H1 (cell line): ENCODE data around the gene ACAD10. TPM values are rescaled to one million over a fixed set of nuclear protein-coding genes. Genes with fewer than 3 reads are reported as not detected.

Experiments used
- ATF3 ChIP-seq: IDR thresholded peaks from 2 replicates; pipeline ENCODE4 v1.6.1; 2011; ENCODE audit warnings: low read depth, mild to moderate bottlenecking, low read length; ENCODE audit not compliant: insufficient read depth
- BACH1 ChIP-seq: IDR thresholded peaks from 2 replicates; pipeline ENCODE4 v1.6.1; 2012; ENCODE audit warnings: low read length, improper control_type of control experiment
- E2F6 ChIP-seq: IDR thresholded peaks from 2 replicates; pipeline ENCODE4 v1.6.1; 2012; ENCODE audit warnings: inconsistent platforms
- TEAD4 ChIP-seq: IDR thresholded peaks from 2 replicates; pipeline ENCODE4 v1.6.1; 2012; ENCODE audit warnings: low read depth, low read length, inconsistent platforms, mixed read lengths
- polyA plus RNA-seq, 7 experiments: library from polyadenylated mRNA; depleted of rRNA in 3 of 7; stranded (reverse) in 5 of 7; unstranded in 2 of 7; fragments of >200 nt in 5 of 7; fragments of 200-250 nt in 2 of 7; gene quantifications; 1 replicate in 5 of 7; 2 replicates in 1 of 7; 4 replicates in 1 of 7; pipeline versions ENCODE4 v1.2.1 to v1.2.3, GENCODE V29; 2011 to 2013; ENCODE audit warnings: missing spikeins in 2 of 7, mixed read lengths in 2 of 7
- total RNA-seq: library from RNA; stranded (reverse); fragmentation: NEBNext Ultra II Directional; extraction: Animal tissue kit (Norgen Biotek cat#: 25700); gene quantifications from 2 replicates; pipeline ENCODE4 v1.2.1, GENCODE V29; 2021

The ACAD10 gene
- total and polyA plus RNA-seq, 2 of the 8 experiments (the other 6 are each of a cell fraction or from before 2014, with no cell fraction given): 17.3 to 23.3 TPM

GRCh38 chr12:111759991-111760390 lies 74.1 kb downstream of the ACAD10 start (continued):
- TF ChIP-seq ATF3: no peak
- no peak for TF ChIP-seq E2F6
- no peak for TF ChIP-seq BACH1
- TF ChIP-seq TEAD4: no peak
